IMR-90 (cell line): ENCODE data around the gene TRIM66.

ENCODE experiments used
- MXI1 ChIP-seq: IDR thresholded peaks from 2 replicates; pipeline ENCODE4 v1.6.1; 2012; ENCODE audit warnings: low read depth, mild to moderate bottlenecking, low read length, moderate library complexity, borderline replicate concordance
- RFX5 ChIP-seq: IDR thresholded peaks from 2 replicates; pipeline ENCODE4 v1.8.0; 2012; ENCODE audit warnings: low read depth, mild to moderate bottlenecking, low read length, moderate library complexity
- TF ChIP-seq, protein P1 (sequence below): conservative IDR thresholded peaks from 2 replicates; pipeline ENCODE4 v1.5.1; 2012; ENCODE audit warnings: mild to moderate bottlenecking, low read depth, low read length, improper control_type of control experiment
- TF ChIP-seq, protein P2 (sequence below): fragments of 150-350 bp; IDR thresholded peaks from 2 replicates; pipeline ENCODE4 v1.6.1; 2017; ENCODE audit warnings: mild to moderate bottlenecking, antibody characterized with exemption, low read length, low read depth

DNA sequence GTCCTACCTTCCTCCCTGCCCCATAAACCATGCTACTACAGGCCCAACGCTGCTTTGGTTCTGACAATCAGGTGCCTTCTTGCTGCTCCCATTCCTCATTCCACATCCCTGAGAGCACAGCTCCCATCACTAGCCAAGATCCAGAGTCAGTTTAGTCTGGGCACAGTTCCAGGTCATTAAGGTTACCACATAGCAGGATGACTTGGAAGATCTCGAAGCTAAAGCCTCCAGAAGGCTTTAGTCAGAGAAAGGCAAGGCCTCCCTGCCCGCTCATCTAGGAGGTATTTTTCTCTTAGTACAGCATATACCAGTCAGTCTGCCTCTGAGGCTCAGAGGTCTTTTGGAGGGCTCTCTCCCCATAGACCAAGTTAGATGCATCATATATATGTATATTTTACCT is 30.3 kb downstream of the TRIM66 start:
- TF ChIP-seq, protein P1, sequence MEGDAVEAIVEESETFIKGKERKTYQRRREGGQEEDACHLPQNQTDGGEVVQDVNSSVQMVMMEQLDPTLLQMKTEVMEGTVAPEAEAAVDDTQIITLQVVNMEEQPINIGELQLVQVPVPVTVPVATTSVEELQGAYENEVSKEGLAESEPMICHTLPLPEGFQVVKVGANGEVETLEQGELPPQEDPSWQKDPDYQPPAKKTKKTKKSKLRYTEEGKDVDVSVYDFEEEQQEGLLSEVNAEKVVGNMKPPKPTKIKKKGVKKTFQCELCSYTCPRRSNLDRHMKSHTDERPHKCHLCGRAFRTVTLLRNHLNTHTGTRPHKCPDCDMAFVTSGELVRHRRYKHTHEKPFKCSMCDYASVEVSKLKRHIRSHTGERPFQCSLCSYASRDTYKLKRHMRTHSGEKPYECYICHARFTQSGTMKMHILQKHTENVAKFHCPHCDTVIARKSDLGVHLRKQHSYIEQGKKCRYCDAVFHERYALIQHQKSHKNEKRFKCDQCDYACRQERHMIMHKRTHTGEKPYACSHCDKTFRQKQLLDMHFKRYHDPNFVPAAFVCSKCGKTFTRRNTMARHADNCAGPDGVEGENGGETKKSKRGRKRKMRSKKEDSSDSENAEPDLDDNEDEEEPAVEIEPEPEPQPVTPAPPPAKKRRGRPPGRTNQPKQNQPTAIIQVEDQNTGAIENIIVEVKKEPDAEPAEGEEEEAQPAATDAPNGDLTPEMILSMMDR = no peak
- TF ChIP-seq RFX5 = no peak
- TF ChIP-seq MXI1 = no peak
- TF ChIP-seq, protein P2, sequence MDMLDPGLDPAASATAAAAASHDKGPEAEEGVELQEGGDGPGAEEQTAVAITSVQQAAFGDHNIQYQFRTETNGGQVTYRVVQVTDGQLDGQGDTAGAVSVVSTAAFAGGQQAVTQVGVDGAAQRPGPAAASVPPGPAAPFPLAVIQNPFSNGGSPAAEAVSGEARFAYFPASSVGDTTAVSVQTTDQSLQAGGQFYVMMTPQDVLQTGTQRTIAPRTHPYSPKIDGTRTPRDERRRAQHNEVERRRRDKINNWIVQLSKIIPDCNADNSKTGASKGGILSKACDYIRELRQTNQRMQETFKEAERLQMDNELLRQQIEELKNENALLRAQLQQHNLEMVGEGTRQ = no peak
